Keratinocyte (primary cell): ENCODE results near the gene NAPG. TPM values are rescaled to one million over a fixed set of nuclear protein-coding genes. Genes with fewer than 3 reads are reported as not detected.

Source experiments
- DNase-seq: peaks from one replicate; pipeline ENCODE4 v3.0.0-alpha.2; 2011; ENCODE audit warnings: low read depth, missing footprints, low spot score
- FAIRE-seq: peaks from 2 replicates; lab custom pipeline; 2011; peaks lifted over from hg19 to GRCh38; lab: Jason Lieb, UNC
- H2AFZ ChIP-seq: 2 replicates; pipeline ENCODE4 v1.6.0; 2012; ENCODE audit warnings: low read length, control low read depth, inconsistent platforms; ENCODE audit not compliant: control insufficient read depth
- H3K27ac ChIP-seq: 2 replicates; pipeline ENCODE4 v1.5.1; 2011; ENCODE audit warnings: low read length; ENCODE audit not compliant: control insufficient read depth, insufficient read depth
- H3K27me3 ChIP-seq: 3 replicates; pipeline ENCODE4 v1.6.0; 2011; ENCODE audit warnings: low read length; ENCODE audit not compliant: control insufficient read depth, insufficient read depth; ENCODE audit errors: extremely low read depth
- H3K36me3 ChIP-seq, 2 experiments: 2 replicates in 1 of 2; 3 replicates in 1 of 2; pipeline ENCODE4 v1.5.1; 2011; ENCODE audit warnings: low read length in 2 of 2, mild to moderate bottlenecking in 1 of 2; ENCODE audit not compliant: control insufficient read depth in 2 of 2, insufficient read depth in 2 of 2; ENCODE audit errors: extremely low read depth in 1 of 2
- H3K4me1 ChIP-seq: 3 replicates; pipeline ENCODE4 v1.5.1; 2011; ENCODE audit warnings: low read length; ENCODE audit not compliant: control insufficient read depth, insufficient read depth; ENCODE audit errors: extremely low read depth
- H3K4me2 ChIP-seq: 3 replicates; pipeline ENCODE4 v1.6.0; 2011; ENCODE audit warnings: low read depth, low read length; ENCODE audit not compliant: control insufficient read depth, insufficient read depth; ENCODE audit errors: extremely low read depth
- H3K4me3 ChIP-seq, 3 experiments: fragments of 200-600 bp in 1 of 3; sonication (generic) in 1 of 3; 2 replicates in 2 of 3; 3 replicates in 1 of 3; pipeline ENCODE4 v1.5.1; 2011 to 2016; ENCODE audit warnings: low read length in 3 of 3, mild to moderate bottlenecking in 3 of 3, control low read depth in 2 of 3, inconsistent platforms in 1 of 3, low read depth in 1 of 3, mixed read lengths in 1 of 3, mixed run types in 1 of 3, moderate library complexity in 1 of 3; ENCODE audit not compliant: control insufficient read depth in 2 of 3, insufficient read depth in 2 of 3; ENCODE audit errors: extremely low read depth in 1 of 3
- H3K79me2 ChIP-seq: 2 replicates; pipeline ENCODE4 v1.6.0; 2012; ENCODE audit warnings: low read length; ENCODE audit not compliant: control insufficient read depth, insufficient read depth
- H3K9ac ChIP-seq: 3 replicates; pipeline ENCODE4 v1.6.0; 2011; ENCODE audit warnings: low read length; ENCODE audit not compliant: control insufficient read depth, insufficient read depth; ENCODE audit errors: extremely low read depth
- H3K9me1 ChIP-seq: 3 replicates; pipeline ENCODE4 v1.6.0; 2011; ENCODE audit warnings: low read length; ENCODE audit not compliant: control insufficient read depth, insufficient read depth; ENCODE audit errors: extremely low read depth
- H3K9me3 ChIP-seq: 2 replicates; pipeline ENCODE4 v1.5.1; 2012; ENCODE audit warnings: low read depth, low read length; ENCODE audit not compliant: control insufficient read depth
- H4K20me1 ChIP-seq: 3 replicates; pipeline ENCODE4 v1.6.0; 2011; ENCODE audit warnings: low read length; ENCODE audit not compliant: control insufficient read depth, insufficient read depth; ENCODE audit errors: extremely low read depth
- CTCF ChIP-seq, 3 experiments: IDR thresholded peaks in 1 of 3; conservative IDR thresholded peaks in 1 of 3; optimal IDR thresholded peaks in 1 of 3; 2 replicates in 2 of 3; 3 replicates in 1 of 3; pipeline versions ENCODE3 to v1.5.1; 2011; ENCODE audit warnings: low read length in 3 of 3, mild to moderate bottlenecking in 3 of 3, moderate library complexity in 2 of 3, control low read depth in 1 of 3, inconsistent platforms in 1 of 3; ENCODE audit not compliant: insufficient read depth in 2 of 3; ENCODE audit errors: extremely low read depth in 1 of 3
- EZH2 ChIP-seq: IDR thresholded peaks from one replicate; pipeline ENCODE4 v1.6.1; 2012; ENCODE audit warnings: inconsistent platforms, mild to moderate bottlenecking, low read length, moderate library complexity
- dilution Hi-C: fragments of 300-500 bp; cut with MboI; formaldehyde crosslinking; loops from one replicate; pipeline ENCODE4 v1.7.0; 2020; ENCODE audit warnings: low sequenced_read_pairs; ENCODE audit not compliant: extremely low pct_ligation_motif_present
- polyA plus RNA-seq, 5 experiments: library from polyadenylated mRNA; depleted of rRNA in 3 of 5; stranded (reverse) in 3 of 5; stranded (forward) in 1 of 5; unstranded in 1 of 5; fragments of >200 nt; gene quantifications; 1 replicate in 1 of 5; 2 replicates in 3 of 5; 3 replicates in 1 of 5; pipeline versions ENCODE4 v1.2.1 to v1.2.3, GENCODE V29; 2011 to 2012; ENCODE audit warnings: missing spikeins in 2 of 5, low read depth in 1 of 5, low replicate concordance in 1 of 5

The NAPG gene
- polyA plus RNA-seq, 1 donor (not counting 4 experiments of a cell fraction or from before 2014, with no cell fraction given), result 30.8 TPM

- Histone ChIP-seq H3K9me1 (peaks cover 5% of the 10 kb centered on the region), H3K36me3 (no peaks in the 10 kb centered on the region), H4K20me1 (no peaks in the 10 kb centered on the region), H3K4me3 (peak overlapping the region; percentile 73 to 97 (median 90)), H3K79me2 (peaks cover 42% of the 10 kb centered on the region), H3K4me2 (peak overlapping the region; percentile 74), H2AFZ (peak overlapping the region; percentile 68), H3K9me3 (no peaks in the 10 kb centered on the region), H3K27ac (peak overlapping the region; percentile 74), H3K27me3 (no peaks in the 10 kb centered on the region), H3K4me1 (peaks cover 21% of the 10 kb centered on the region), H3K9ac (peak overlapping the region; percentile 86)
- no peak for TF ChIP-seq EZH2
- TF ChIP-seq CTCF (optimal IDR thresholded peaks at IDR 0.05 in 1 of 3, IDR thresholded peaks at IDR 0.05 in 1 of 3, conservative IDR thresholded peaks at IDR 0.05 in 1 of 3; ENCODE audit: extremely low read depth in 1 of 3, insufficient read depth in 2 of 3, low read length in 3 of 3), result no peak
- no peak for DNase-seq
- no peak for FAIRE-seq
- dilution Hi-C loops, result no loop called here
Observed at GRCh38 chr18:10525371-10525691, 496 bp upstream of the NAPG start.

- H3K27ac ChIP-seq, result peak overlapping the region; percentile 74
- TF ChIP-seq EZH2 (no peak), CTCF (optimal IDR thresholded peaks at IDR 0.05 in 1 of 3, IDR thresholded peaks at IDR 0.05 in 1 of 3, conservative IDR thresholded peaks at IDR 0.05 in 1 of 3; ENCODE audit: extremely low read depth in 1 of 3, insufficient read depth in 2 of 3, low read length in 3 of 3) (peak in 1 of 3 experiments; percentile 1)
- no peak for DNase-seq
- peak overlapping the region; percentile 73 to 97 (median 90) for H3K4me3 ChIP-seq
- FAIRE-seq, result no peak
- H4K20me1 ChIP-seq, result no peaks in the 10 kb centered on the region
- no peaks in the 10 kb centered on the region for H3K36me3 ChIP-seq
- H3K9me3 ChIP-seq, result no peaks in the 10 kb centered on the region
- peaks cover 21% of the 10 kb centered on the region for H3K4me1 ChIP-seq
- peaks cover 5% of the 10 kb centered on the region for H3K9me1 ChIP-seq
- peak overlapping the region; percentile 64 for H2AFZ ChIP-seq
- peak overlapping the region; percentile 86 for H3K9ac ChIP-seq
- H3K79me2 ChIP-seq, result peaks cover 49% of the 10 kb centered on the region
- no peaks in the 10 kb centered on the region for H3K27me3 ChIP-seq
- dilution Hi-C loops, result no loop called here
- peak overlapping the region; percentile 86 for H3K4me2 ChIP-seq
Observed at GRCh38 chr18:10526561-10526949, 728 bp downstream of the NAPG start.
